Bone marrow (tissue), 2 donors: ENCODE data around the gene RBM19.

Experiments used
- DNase-seq, 2 donors: peaks; one replicate each; lab custom pipeline; 2025; lab: John Stamatoyannopoulos, UW

The RBM19 gene

GRCh38 chr12:113880988-113881962 lies 84.8 kb downstream of the RBM19 start:
- DNase-seq, result no peak

- no peak for DNase-seq
These were observed 85.8 kb downstream of the RBM19 start for GRCh38 chr12:113880326-113880725.

DNA sequence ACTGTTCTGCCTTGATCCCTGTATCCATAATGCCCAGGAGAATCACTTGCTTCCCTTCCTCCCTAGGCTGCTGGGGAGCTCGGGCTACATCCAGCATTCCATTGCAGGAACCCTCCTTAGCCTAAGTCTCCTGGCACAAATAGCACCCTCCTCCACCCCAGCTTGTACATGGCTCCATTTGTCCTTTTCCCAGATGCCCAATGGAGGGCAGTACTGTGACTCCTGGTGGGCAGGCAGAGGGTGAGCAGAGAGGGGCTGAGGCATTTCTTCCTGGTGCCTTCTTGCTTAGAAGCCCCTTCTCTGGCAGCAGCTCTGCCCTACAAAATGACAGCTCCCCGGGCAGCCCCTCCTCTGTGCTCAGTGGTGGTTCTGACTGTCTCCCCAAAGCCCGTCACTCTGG lies 86.5 kb downstream of the RBM19 start:
- no peak for DNase-seq

GRCh38 chr12:113877607-113878006 lies 88.5 kb downstream of the RBM19 start:
- no peak for DNase-seq

GRCh38 chr12:113876160-113876559 lies 90.0 kb downstream of the RBM19 start:
- no peak for DNase-seq

GRCh38 chr12:113875691-113876090 lies 90.4 kb downstream of the RBM19 start:
- no peak for DNase-seq

DNA sequence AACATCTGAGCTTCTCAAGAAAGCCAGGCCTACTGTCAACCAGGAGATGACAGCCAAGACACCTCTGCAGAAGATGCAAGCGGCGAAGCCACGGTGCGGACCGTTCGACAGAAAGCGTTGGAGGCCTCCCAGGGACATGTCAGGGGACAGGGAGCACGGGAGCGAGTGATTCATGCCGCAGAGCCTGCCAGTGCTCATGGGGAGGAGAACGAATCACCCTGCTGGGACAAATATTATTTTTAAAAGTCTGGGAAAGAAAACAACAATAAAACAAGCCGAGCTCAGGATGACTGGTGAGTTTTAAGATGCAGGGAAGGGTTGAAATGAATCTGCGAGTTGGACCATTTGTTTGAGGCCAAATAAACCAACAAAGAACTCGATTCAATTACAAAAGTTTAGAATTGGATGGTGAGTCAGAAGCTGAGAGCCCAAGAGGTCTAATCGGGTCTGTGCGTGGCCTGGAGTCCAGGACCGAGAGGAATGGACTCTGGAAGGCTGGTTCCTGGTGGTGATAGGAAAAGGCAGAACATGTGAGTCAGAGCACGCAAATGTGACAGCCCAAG lies 91.0 kb downstream of the RBM19 start:
- no peak for DNase-seq

- no peak for DNase-seq
These were observed 91.8 kb downstream of the RBM19 start for GRCh38 chr12:113874326-113874725.

GRCh38 chr12:113873740-113874139 lies 92.4 kb downstream of the RBM19 start:
- DNase-seq, result no peak

DNA sequence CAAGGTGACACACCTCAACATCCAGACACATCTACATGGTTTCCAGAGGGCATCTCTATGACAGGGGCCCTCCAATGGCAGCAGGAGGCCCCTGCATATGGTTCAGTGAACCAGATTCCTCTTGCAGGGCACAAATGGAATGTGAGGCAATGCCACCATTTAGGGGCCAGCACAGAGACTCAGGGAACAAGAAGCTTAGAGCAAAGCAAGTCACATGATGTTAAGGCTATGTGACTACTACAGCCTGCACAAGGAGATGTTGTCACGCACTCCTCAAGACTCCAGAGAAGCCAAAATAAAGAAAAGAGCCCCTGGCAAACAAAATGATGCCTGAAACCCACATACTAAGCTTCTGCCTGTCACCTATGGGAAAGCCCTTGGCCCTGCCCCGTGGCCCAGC lies 95.2 kb downstream of the RBM19 start:
- no peak for DNase-seq

DNA sequence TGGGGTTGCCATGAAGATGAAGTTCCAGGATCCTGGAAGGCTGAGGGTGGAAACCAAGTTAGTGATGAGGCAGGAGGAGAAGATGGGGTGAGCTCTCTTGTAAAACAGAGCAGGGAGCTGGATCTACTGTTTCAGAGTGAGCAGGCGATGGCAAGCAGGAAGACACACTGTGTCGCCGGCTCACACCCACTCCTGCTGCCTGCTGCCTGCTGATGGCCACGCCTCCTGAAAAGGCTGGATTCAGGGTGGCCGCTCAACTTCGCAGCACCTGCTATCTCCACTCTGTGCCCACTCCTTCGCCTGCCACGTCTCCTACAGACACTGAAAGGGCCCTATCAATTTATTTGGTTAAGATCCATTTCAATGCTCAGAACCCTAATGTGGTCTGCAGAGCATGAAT lies 96.1 kb downstream of the RBM19 start:
- no peak for DNase-seq

DNA sequence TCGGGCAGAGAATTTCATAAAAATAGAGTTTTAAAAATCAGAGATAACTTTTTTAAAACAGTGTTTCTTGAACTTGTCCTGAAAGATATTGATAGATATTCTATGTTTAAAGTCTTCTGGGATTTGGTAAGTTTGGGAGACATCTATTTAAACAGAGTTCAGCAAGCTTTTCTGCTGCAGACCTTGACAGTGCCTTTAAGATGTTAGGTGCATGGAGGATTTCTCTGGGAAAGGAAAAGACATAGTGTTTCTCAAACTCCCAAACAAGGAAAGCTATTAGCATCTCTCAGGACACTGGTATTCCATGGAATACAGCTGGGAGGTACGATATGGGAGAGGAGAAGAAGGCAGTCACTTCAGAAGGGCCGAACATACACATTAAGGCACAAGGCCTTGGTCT lies 97.8 kb downstream of the RBM19 start:
- no peak for DNase-seq

GRCh38 chr12:113867258-113867657 lies 98.9 kb downstream of the RBM19 start:
- DNase-seq, result no peak

- DNase-seq, result no peak
These were observed 99.6 kb downstream of the RBM19 start for GRCh38 chr12:113866496-113866895.

DNA sequence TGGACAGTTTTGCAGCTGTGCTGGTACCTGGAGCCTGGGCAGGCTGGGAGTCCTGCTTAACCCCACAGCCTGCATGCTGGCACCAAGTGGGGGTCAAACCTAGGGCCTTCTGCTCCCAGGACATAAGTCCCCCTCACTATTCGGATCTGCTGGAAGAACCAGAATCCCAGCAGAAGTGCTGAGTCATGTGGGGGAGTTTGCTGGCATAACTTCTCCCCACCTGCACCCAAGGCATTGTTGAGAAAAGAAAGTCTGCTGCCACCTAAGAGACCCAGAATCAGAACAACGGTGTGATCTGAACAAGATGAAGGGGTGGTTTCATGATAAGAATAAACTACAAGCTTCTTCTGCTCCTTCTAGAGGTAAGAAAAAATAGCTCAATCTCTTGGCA lies 102.7 kb downstream of the RBM19 start:
- no peak for DNase-seq

DNA sequence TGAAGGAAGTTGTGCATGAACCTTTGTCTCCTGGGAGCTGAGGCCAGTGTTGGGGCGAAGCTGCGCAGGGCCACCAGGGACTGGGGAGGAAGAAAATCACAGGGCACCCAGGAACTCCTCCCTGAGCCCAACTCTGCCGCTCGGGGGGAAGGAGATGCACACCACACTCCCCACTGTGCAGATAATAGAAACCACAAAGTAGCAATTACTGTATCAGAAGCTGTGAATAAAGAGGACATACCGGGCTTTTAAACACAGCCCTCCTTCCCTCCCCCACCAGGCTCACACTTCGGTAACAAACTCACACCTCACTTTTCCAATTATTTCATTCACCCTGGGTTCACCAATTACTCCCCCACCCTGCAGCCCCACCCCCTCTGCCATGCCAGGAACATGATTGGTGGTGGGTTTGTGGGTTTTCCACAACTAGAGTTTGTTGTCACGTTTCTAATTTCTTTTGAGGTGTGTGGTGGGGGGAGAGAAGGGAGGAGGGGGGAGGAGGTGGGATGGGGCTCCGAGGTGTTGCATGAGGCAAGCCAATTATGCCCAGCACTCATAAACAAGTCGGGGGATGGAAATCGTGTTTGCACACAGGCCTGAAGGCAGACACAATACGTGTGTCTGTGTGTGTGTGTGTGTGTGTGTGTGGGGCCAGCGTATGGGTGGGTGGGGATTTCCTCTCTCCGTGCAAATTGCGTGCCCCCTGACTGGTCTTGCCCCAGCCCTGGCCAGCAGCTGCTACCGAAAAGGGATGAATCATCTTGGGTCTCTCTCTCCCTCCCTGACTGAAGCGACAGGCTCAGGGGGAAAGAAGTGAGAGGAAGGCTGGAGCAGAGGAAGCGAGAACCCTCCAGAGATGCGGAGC lies 103.3 kb downstream of the RBM19 start:
- DNase-seq, result peak in 1 of 2 donors; percentile 86

- DNase-seq, result no peak
These were observed 104.3 kb downstream of the RBM19 start for GRCh38 chr12:113861708-113862312.

GRCh38 chr12:113860950-113861349 lies 105.2 kb downstream of the RBM19 start:
- DNase-seq, result peak in 1 of 2 donors; percentile 4

DNA sequence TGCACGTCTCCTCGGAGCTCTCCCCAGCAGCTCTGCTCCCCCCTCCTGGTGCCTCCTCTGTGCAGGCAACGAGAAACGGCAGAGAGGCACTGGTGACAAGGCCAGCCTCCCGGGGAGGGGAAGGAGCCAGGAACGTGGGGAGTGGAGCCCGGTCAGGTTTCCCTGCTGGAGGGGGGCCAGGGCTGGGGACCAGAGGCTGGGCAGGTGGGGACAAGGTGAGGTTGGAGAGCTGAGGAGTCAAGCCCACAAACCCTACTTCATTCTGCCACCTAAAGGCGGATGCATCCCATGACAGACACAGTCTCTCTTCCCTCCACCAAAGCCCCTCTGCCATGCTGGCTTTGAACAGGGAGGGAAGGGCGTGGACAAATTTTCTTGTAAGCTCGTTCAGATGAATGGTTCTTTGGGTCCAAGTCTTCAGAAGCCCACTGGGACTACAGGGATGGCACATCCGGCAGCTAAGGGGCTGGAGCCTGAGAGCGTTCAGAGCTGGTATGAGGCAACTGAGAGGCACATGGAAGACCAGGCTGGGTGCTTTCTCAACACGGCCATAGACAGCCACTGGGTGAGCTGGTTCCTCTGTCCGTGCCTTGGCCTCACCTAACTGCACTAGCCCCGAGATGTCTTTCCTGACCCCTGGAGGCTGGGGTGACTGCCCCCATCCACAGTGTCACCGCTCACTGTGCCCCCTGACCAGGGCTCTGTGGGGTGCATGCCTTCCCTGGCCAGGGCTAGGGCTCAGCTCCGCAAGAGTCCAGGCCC lies 105.9 kb downstream of the RBM19 start:
- no peak for DNase-seq

GRCh38 chr12:113858841-113859386 lies 107.2 kb downstream of the RBM19 start:
- no peak for DNase-seq

- DNase-seq, result no peak
These were observed 108.8 kb downstream of the RBM19 start for GRCh38 chr12:113857371-113857770.
